ENCODE data around the gene CGB3. TPM values are rescaled to one million over a fixed set of nuclear protein-coding genes. Genes with fewer than 3 reads are reported as not detected.

The CGB3 gene
- total and polyA plus RNA-seq, 2 of the 4 experiments (the other 2 are of a cell fraction), result not detected

DNA sequence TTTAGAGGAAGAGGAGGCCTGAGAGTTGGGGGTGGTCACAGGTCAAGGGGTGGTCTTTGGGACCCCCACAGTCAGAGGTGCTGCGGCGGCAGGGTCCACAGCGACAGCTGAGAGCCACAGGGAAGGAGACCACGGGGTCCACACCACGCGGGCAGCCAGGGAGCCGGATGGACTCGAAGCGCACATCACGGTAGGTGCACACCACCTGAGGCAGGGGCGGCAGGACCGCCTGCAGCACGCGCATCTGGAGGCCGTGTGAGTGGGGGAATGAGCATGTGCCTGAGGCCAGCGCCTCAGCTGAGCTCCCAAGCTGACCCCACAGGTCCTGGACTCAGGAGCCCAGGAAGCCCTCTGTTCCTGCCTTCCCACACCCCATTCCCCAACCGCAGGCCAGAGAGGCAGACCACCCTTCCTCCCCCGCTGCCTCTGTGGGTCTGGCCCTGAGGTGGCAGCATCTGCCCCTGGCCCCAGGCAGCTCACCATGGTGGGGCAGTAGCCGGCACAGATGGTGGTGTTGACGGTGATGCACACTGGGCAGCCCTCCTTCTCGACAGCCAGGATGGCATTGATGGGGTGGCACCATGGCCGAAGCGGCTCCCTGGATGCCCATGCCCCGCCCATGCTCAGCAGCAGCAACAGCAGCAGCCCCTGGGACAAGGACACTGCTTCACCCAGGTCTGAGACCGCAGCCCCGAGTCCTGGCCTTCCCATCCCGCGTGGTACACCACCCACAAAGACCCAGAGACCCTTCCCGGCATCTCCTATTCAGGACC lies 7.9 kb downstream of the CGB3 start (continued):
- no peak for TF ChIP-seq RAD21 (IDR thresholded peaks at IDR 0.05; ENCODE audit: low read length)
- TF ChIP-seq, protein P1, sequence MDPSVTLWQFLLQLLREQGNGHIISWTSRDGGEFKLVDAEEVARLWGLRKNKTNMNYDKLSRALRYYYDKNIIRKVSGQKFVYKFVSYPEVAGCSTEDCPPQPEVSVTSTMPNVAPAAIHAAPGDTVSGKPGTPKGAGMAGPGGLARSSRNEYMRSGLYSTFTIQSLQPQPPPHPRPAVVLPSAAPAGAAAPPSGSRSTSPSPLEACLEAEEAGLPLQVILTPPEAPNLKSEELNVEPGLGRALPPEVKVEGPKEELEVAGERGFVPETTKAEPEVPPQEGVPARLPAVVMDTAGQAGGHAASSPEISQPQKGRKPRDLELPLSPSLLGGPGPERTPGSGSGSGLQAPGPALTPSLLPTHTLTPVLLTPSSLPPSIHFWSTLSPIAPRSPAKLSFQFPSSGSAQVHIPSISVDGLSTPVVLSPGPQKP (IDR thresholded peaks at IDR 0.05; ENCODE audit: borderline replicate concordance, low read depth, low read length), result no peak

DNA sequence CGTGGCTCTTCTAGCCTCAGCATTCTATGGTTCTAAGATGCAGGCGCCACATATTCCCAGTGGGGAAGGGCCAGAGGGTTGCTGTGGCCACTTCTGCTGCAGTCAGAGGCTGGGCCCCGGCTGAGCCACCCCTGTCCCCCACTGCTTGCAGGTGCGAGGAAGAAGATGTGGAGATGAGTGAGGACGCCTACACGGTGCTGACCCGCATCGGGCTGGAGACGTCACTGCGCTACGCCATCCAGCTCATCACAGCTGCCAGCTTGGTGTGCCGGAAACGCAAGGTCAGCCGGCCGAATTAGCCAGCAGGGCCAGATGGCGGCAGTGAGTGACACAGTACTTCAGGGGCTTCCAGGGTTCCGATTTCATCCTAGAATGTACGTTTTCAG lies 9.3 kb downstream of the CGB3 start:
- no peak for ATAC-seq (ENCODE audit: low read depth)
- POLR2A ChIA-PET (ENCODE audit: unreplicated experiment), result no interaction called here

More for the DNA sequence above, 9.3 kb downstream of the CGB3 start:
- no peak overlapping the region for H2AFZ ChIP-seq (replicated peaks; ENCODE audit: low read length, poor library complexity)
- no peak overlapping the region for H3K14ac ChIP-seq (replicated peaks; ENCODE audit: low read depth, low read length)
- TF ChIP-seq CEBPB (IDR thresholded peaks at IDR 0.05; ENCODE audit: low read depth, low read length) (no peak), USF2 (IDR thresholded peaks at IDR 0.05; ENCODE audit: low read depth, low read length) (no peak), NFE2L2 (IDR thresholded peaks at IDR 0.05; ENCODE audit: low read depth, low read length) (no peak), CHD1 (IDR thresholded peaks at IDR 0.05; ENCODE audit: low read depth, low read length) (no peak), POLR2A (IDR thresholded peaks at IDR 0.05; ENCODE audit: low read depth, low read length) (no peak), MAFK (IDR thresholded peaks at IDR 0.05; ENCODE audit: low read depth, low read length) (no peak), BHLHE40 (IDR thresholded peaks at IDR 0.05; ENCODE audit: low read depth, low read length) (no peak), SMC3 (IDR thresholded peaks at IDR 0.05; ENCODE audit: low read depth, low read length) (no peak), RAD21 (IDR thresholded peaks at IDR 0.05; ENCODE audit: low read length) (no peak)
- TF ChIP-seq, protein P2, sequence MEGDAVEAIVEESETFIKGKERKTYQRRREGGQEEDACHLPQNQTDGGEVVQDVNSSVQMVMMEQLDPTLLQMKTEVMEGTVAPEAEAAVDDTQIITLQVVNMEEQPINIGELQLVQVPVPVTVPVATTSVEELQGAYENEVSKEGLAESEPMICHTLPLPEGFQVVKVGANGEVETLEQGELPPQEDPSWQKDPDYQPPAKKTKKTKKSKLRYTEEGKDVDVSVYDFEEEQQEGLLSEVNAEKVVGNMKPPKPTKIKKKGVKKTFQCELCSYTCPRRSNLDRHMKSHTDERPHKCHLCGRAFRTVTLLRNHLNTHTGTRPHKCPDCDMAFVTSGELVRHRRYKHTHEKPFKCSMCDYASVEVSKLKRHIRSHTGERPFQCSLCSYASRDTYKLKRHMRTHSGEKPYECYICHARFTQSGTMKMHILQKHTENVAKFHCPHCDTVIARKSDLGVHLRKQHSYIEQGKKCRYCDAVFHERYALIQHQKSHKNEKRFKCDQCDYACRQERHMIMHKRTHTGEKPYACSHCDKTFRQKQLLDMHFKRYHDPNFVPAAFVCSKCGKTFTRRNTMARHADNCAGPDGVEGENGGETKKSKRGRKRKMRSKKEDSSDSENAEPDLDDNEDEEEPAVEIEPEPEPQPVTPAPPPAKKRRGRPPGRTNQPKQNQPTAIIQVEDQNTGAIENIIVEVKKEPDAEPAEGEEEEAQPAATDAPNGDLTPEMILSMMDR (conservative IDR thresholded peaks at IDR 0.05; ENCODE audit: low read depth, low read length), result no peak
- TF ChIP-seq, protein P1 (IDR thresholded peaks at IDR 0.05; ENCODE audit: borderline replicate concordance, low read depth, low read length), result no peak
- H3K18ac ChIP-seq (ENCODE audit: low read depth, low read length), result no peak overlapping the region
- dilution Hi-C loops (cut with HindIII; ENCODE audit: low sequenced_read_pairs, unreplicated experiment), result no loop called here
- no peak for DNase-seq
- H4K20me1 ChIP-seq (ENCODE audit: insufficient read depth, low read length), result no peaks in the 10 kb centered on the region; the same call in 1 of the 2 replicates
- 0 out of 2 replicates have a peak, but pooled peaks cover 3% of the 10 kb centered on the region for H3K9me1 ChIP-seq (ENCODE audit: insufficient read depth, low read length)
- no peak overlapping the region for H4K91ac ChIP-seq (ENCODE audit: insufficient read depth, low read depth, low read length)
- no peak overlapping the region for H3K4me2 ChIP-seq (ENCODE audit: low read depth, low read length)
- no peak overlapping the region for H2BK5ac ChIP-seq (ENCODE audit: low read depth, low read length, poor library complexity, severe bottlenecking)
- H3K4ac ChIP-seq (ENCODE audit: low read depth, low read length), result no peak overlapping the region
- H2BK15ac ChIP-seq (ENCODE audit: low read depth, low read length), result no peak overlapping the region
- H3K9ac ChIP-seq (ENCODE audit: low read depth, low read length), result no peak overlapping the region
- H4K5ac ChIP-seq (ENCODE audit: low read depth, low read length), result no peak overlapping the region
- H3K4me3 ChIP-seq (ENCODE audit: insufficient read depth, low read depth, low read length), result no peak overlapping the region
- H2BK120ac ChIP-seq (ENCODE audit: low read depth, low read length), result no peak overlapping the region
- no peak overlapping the region for H2BK20ac ChIP-seq (ENCODE audit: low read depth, low read length)
- no peak overlapping the region for H2AK5ac ChIP-seq (ENCODE audit: low read depth, low read length)
- in situ Hi-C loops (cut with MboI; ENCODE audit: low sequenced_read_pairs), result no loop called here
- intact Hi-C loops (cut with micrococcal nuclease), result no loop called here
- no peak overlapping the region for H3K27ac ChIP-seq (ENCODE audit: insufficient read depth, low read length)
- no peak overlapping the region for H4K8ac ChIP-seq (ENCODE audit: low read depth in 2 of 2, low read length in 2 of 2)
- H2AK9ac ChIP-seq (replicated peaks; ENCODE audit: low read depth, low read length, poor library complexity), result no peak overlapping the region
- no peaks in the 10 kb centered on the region for H3K27me3 ChIP-seq (ENCODE audit: control insufficient read depth, insufficient read depth, low read length)
- peaks cover 49% of the 10 kb centered on the region for H3K36me3 ChIP-seq (ENCODE audit: control insufficient read depth, insufficient read depth, low read length)
- peaks cover 0 to 3% of the 10 kb centered on the region in 2 experiments; a peak in 1 of 4 replicates for H3K79me1 ChIP-seq (ENCODE audit: low read depth in 1 of 2, low read length in 2 of 2)
- H3K9me3 ChIP-seq (ENCODE audit: control insufficient read depth, insufficient read depth, low read length), result no peaks in the 10 kb centered on the region
- no peak overlapping the region for H3K56ac ChIP-seq (ENCODE audit: extremely low read depth, insufficient read depth, low read length)
- CTCF ChIA-PET, result no interaction called here
- H3K4me1 ChIP-seq (ENCODE audit: control insufficient read depth, insufficient read depth, low read length), result peaks cover 5% of the 10 kb centered on the region; the same call in 1 of the 2 replicates
- no peak overlapping the region for H3K23ac ChIP-seq (ENCODE audit: low read depth, low read length)
- no TSS peak for BruUV-seq (replicated peaks)
- 96% methylated on average over 7 of the region's 18 CpGs; no CpG with 5 or more reads in 1 of the 2 experiments for WGBS, 2 experiments (ENCODE audit: extremely low coverage in 2 of 2, insufficient read length in 1 of 2)

Measured in IMR-90 (cell line).